H1 (cell line): ENCODE results near the gene CELF2. TPM values are rescaled to one million over a fixed set of nuclear protein-coding genes. Genes with fewer than 3 reads are reported as not detected.

ENCODE experiments used
- CTCF ChIA-PET: fragments of 300-600 bp; sonication (Branson Sonifier 250); formaldehyde crosslinking; loops from one replicate; lab custom pipeline; 2021; ENCODE audit not compliant: partially characterized antibody; lab: Charles Lee
- POLR2A ChIA-PET: fragments of 300-600 bp; sonication (Branson Sonifier 250); formaldehyde crosslinking; loops from one replicate; lab custom pipeline; 2021; ENCODE audit warnings: inconsistent platforms; ENCODE audit not compliant: partially characterized antibody; lab: Charles Lee
- DNase-seq, 2 experiments: peaks; one replicate each; pipeline versions ENCODE4 v3.0.0 to v3.0.0-alpha.2; 2010 to 2022; ENCODE audit warnings: low spot score in 2 of 2, low read depth in 1 of 2, mixed read lengths in 1 of 2
- FAIRE-seq: peaks from 2 replicates; lab custom pipeline; 2011; peaks lifted over from hg19 to GRCh38; lab: Jason Lieb, UNC
- H2AFZ ChIP-seq: 2 replicates; pipeline ENCODE4 v1.8.1; 2012; ENCODE audit warnings: low read length, inconsistent platforms
- H2AK5ac ChIP-seq: 2 replicates; pipeline ENCODE4 v1.6.1; 2013; ENCODE audit warnings: low read depth, low read length
- H2BK120ac ChIP-seq: replicated peaks from 2 replicates; pipeline ENCODE3; 2013; ENCODE audit warnings: low read depth, low read length, inconsistent platforms
- H2BK12ac ChIP-seq: 2 replicates; pipeline ENCODE4 v1.6.1; 2013; ENCODE audit warnings: low read depth, low read length
- H2BK15ac ChIP-seq: 2 replicates; pipeline ENCODE4 v1.6.1; 2013; ENCODE audit warnings: low read length
- H2BK20ac ChIP-seq: 2 replicates; pipeline ENCODE4 v1.6.1; 2013; ENCODE audit warnings: low read length
- H2BK5ac ChIP-seq: 2 replicates; pipeline ENCODE4 v1.6.1; 2013; ENCODE audit warnings: low read depth, low read length
- H3K14ac ChIP-seq: 2 replicates; pipeline ENCODE4 v1.6.1; 2013; ENCODE audit warnings: inconsistent platforms; ENCODE audit not compliant: insufficient read length
- H3K18ac ChIP-seq: 2 replicates; pipeline ENCODE4 v1.6.1; 2013; ENCODE audit warnings: low read length; ENCODE audit errors: extremely low read depth
- H3K23ac ChIP-seq: 2 replicates; pipeline ENCODE4 v1.6.1; 2013; ENCODE audit warnings: inconsistent platforms; ENCODE audit not compliant: insufficient read length
- H3K23me2 ChIP-seq: 2 replicates; pipeline ENCODE4 v1.6.1; 2013; ENCODE audit warnings: low read depth, low read length
- H3K27ac ChIP-seq: 2 replicates; pipeline ENCODE4 v1.6.1; 2011; ENCODE audit warnings: low read depth, low read length, inconsistent platforms
- H3K27me3 ChIP-seq, 4 experiments: replicated peaks in 1 of 4; 1 replicate in 1 of 4; 2 replicates in 3 of 4; pipeline versions ENCODE4 v1.6.1 to v1.8.1; 2011 to 2013; ENCODE audit warnings: low read length in 3 of 4, mild to moderate bottlenecking in 3 of 4, inconsistent platforms in 2 of 4, mixed read lengths in 2 of 4, moderate library complexity in 1 of 4; ENCODE audit not compliant: control insufficient read depth in 3 of 4, insufficient read depth in 3 of 4; ENCODE audit errors: extremely low read depth in 1 of 4
- H3K36me3 ChIP-seq, 4 experiments: 2 replicates each; pipeline versions ENCODE4 v1.6.1 to v1.8.1; 2011 to 2013; ENCODE audit warnings: mild to moderate bottlenecking in 4 of 4, low read length in 3 of 4, moderate library complexity in 2 of 4, control low read depth in 1 of 4, inconsistent platforms in 1 of 4; ENCODE audit not compliant: insufficient read depth in 4 of 4, control insufficient read depth in 2 of 4
- H3K4ac ChIP-seq: replicated peaks from 2 replicates; pipeline ENCODE3; 2013; ENCODE audit warnings: low read length, low read depth, mixed read lengths, inconsistent platforms; ENCODE audit not compliant: insufficient read length
- H3K4me1 ChIP-seq, 4 experiments: replicated peaks in 1 of 4; 1 replicate in 1 of 4; 2 replicates in 3 of 4; pipeline versions ENCODE4 v1.6.1 to v1.8.1; 2011 to 2013; ENCODE audit warnings: low read length in 3 of 4, inconsistent platforms in 2 of 4, mixed read lengths in 1 of 4; ENCODE audit not compliant: insufficient read depth in 4 of 4, control insufficient read depth in 3 of 4
- H3K4me2 ChIP-seq, 2 experiments: 2 replicates each; pipeline versions ENCODE4 v1.6.1 to v1.8.1; 2011 to 2013; ENCODE audit warnings: low read depth in 2 of 2, low read length in 2 of 2, control low read depth in 1 of 2, inconsistent platforms in 1 of 2, mild to moderate bottlenecking in 1 of 2; ENCODE audit not compliant: insufficient read depth in 1 of 2
- H3K4me3 ChIP-seq, 4 experiments: fragments of 200-600, 300-600 bp in 1 of 4; sonication (generic), shearing (Covaris generic), sonication (Bioruptor Twin) in 1 of 4; 2 replicates each; pipeline versions ENCODE4 v1.5.1 to v1.8.1; 2011 to 2016; ENCODE audit warnings: low read length in 4 of 4, low read depth in 3 of 4, control low read depth in 2 of 4, inconsistent platforms in 2 of 4, mild to moderate bottlenecking in 2 of 4, mixed read lengths in 1 of 4, moderate library complexity in 1 of 4; ENCODE audit not compliant: insufficient read depth in 2 of 4; ENCODE audit errors: extremely low read depth in 1 of 4
- H3K56ac ChIP-seq: replicated peaks from 2 replicates; pipeline ENCODE3; 2013; ENCODE audit warnings: low read depth, mild to moderate bottlenecking, mixed read lengths, low read length, inconsistent platforms; ENCODE audit not compliant: insufficient read length
- H3K79me1 ChIP-seq: 2 replicates; pipeline ENCODE4 v1.6.1; 2013; ENCODE audit warnings: low read depth, low read length, control low read depth
- H3K79me2 ChIP-seq, 2 experiments: 2 replicates each; pipeline versions ENCODE4 v1.6.1 to v1.8.1; 2012 to 2013; ENCODE audit warnings: low read length in 2 of 2, mild to moderate bottlenecking in 2 of 2, inconsistent platforms in 1 of 2; ENCODE audit not compliant: insufficient read depth in 2 of 2, control insufficient read depth in 1 of 2
- H3K9ac ChIP-seq, 4 experiments: replicated peaks in 1 of 4; 1 replicate in 1 of 4; 2 replicates in 3 of 4; pipeline versions ENCODE4 v1.6.1 to v1.8.1; 2011 to 2013; ENCODE audit warnings: low read depth in 3 of 4, low read length in 3 of 4, control low read depth in 2 of 4, mild to moderate bottlenecking in 2 of 4, moderate library complexity in 2 of 4, inconsistent platforms in 1 of 4; ENCODE audit errors: extremely low read depth in 1 of 4
- H3K9me3 ChIP-seq, 2 experiments: 2 replicates each; pipeline versions ENCODE4 v1.6.1 to v1.8.1; 2012 to 2013; ENCODE audit warnings: mild to moderate bottlenecking in 2 of 2, moderate library complexity in 2 of 2, control low read depth in 1 of 2, inconsistent platforms in 1 of 2, low read depth in 1 of 2, low read length in 1 of 2, mixed read lengths in 1 of 2; ENCODE audit not compliant: insufficient read depth in 2 of 2
- H4K20me1 ChIP-seq, 2 experiments: replicated peaks in 1 of 2; 2 replicates each; pipeline versions ENCODE3 to v1.8.1; 2011 to 2013; ENCODE audit warnings: inconsistent platforms in 2 of 2, low read length in 2 of 2, mild to moderate bottlenecking in 1 of 2; ENCODE audit not compliant: insufficient read depth in 2 of 2, control insufficient read depth in 1 of 2
- H4K5ac ChIP-seq: 2 replicates; pipeline ENCODE4 v1.6.1; 2013; ENCODE audit warnings: low read length, low read depth, mixed read lengths, inconsistent platforms; ENCODE audit not compliant: insufficient read length
- H4K8ac ChIP-seq: 2 replicates; pipeline ENCODE4 v1.8.0; 2013; ENCODE audit warnings: mild to moderate bottlenecking, moderate library complexity, low read length, inconsistent platforms; ENCODE audit not compliant: insufficient read depth; ENCODE audit errors: extremely low read depth
- H4K91ac ChIP-seq: replicated peaks from 2 replicates; pipeline ENCODE3; 2013; ENCODE audit warnings: low read length, mixed read lengths, inconsistent platforms; ENCODE audit not compliant: insufficient read length
- MAFK ChIP-seq: IDR thresholded peaks from 2 replicates; pipeline ENCODE4 v1.6.1; 2012; ENCODE audit warnings: low read depth, mild to moderate bottlenecking, improper control_type of control experiment, low read length
- SAP30 ChIP-seq: fragments of 300-600 bp; sonication (generic); IDR thresholded peaks from 2 replicates; pipeline ENCODE4 v1.7.1; 2012; ENCODE audit warnings: low read length, moderate library complexity, mild to moderate bottlenecking, inconsistent platforms; ENCODE audit not compliant: insufficient read depth, insufficient replicate concordance
- WGBS, 2 experiments: shearing (Covaris generic) in 1 of 2; methylation state at CpG; one replicate each; pipeline versions ENCODE4 v1.1.6 to v1.1.7; 2013 to 2015; ENCODE audit warnings: low lambda C conversion rate in 2 of 2, mixed read lengths in 2 of 2, inconsistent platforms in 1 of 2, low coverage in 1 of 2, missing lambda C conversion rate in 1 of 2; ENCODE audit not compliant: insufficient replicate concordance in 2 of 2, insufficient coverage in 1 of 2, insufficient read length in 1 of 2; ENCODE audit errors: extremely low coverage in 1 of 2, missing lambda C conversion rate in 1 of 2; 5-methylcytosine and 5-hydroxymethylcytosine counted together
- polyA plus RNA-seq, 7 experiments: library from polyadenylated mRNA; depleted of rRNA in 3 of 7; stranded (reverse) in 5 of 7; unstranded in 2 of 7; fragments of >200 nt in 5 of 7; fragments of 200-250 nt in 2 of 7; gene quantifications; 1 replicate in 5 of 7; 2 replicates in 1 of 7; 4 replicates in 1 of 7; pipeline versions ENCODE4 v1.2.1 to v1.2.3, GENCODE V29; 2011 to 2013; ENCODE audit warnings: missing spikeins in 2 of 7, mixed read lengths in 2 of 7
- total RNA-seq: library from RNA; stranded (reverse); fragmentation: NEBNext Ultra II Directional; extraction: Animal tissue kit (Norgen Biotek cat#: 25700); gene quantifications from 2 replicates; pipeline ENCODE4 v1.2.1, GENCODE V29; 2021
- TF ChIP-seq, protein P1 (sequence below): IDR thresholded peaks from 2 replicates; pipeline ENCODE4 v1.6.1; 2011; ENCODE audit warnings: low read length, improper control_type of control experiment

The CELF2 gene
- total and polyA plus RNA-seq, 2 of the 8 experiments (the other 6 are each of a cell fraction or from before 2014, with no cell fraction given), result 18.3 to 22.7 TPM

DNA sequence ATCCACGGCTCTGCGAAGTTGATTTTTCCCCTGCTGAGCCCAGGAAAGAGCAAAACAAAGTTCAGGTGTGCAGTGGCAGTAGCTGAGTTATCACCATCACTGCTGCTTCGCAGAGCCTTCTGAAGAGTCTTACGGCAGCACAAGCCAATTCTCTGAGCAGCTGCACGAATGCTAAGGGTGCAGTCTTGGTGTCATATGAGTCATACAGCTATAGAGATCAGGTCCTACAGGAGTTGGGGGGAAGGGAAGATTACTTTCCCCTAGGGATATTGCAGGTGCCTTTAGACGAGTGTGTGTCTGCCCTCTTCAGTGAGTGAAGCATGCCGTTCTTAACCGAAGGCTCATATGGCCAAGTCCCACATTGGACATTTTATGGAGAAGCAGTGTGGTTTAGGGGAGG, 227.8 kb downstream of the CELF2 start:
- Histone ChIP-seq H3K79me2 (no peaks in the 10 kb centered on the region), H4K91ac (no peak overlapping the region), H3K27me3 (no peaks in the 10 kb centered on the region), H2BK15ac (no peak overlapping the region), H3K23me2 (no peaks in the 10 kb centered on the region; the same call in 1 of the 2 replicates), H3K9me3 (no peaks in the 10 kb centered on the region), H2BK5ac (no peak overlapping the region), H4K5ac (no peak overlapping the region), H3K4me2 (no peak overlapping the region), H3K4ac (no peak overlapping the region), H3K9ac (no peak overlapping the region), H3K18ac (no peak overlapping the region), H3K36me3 (no peaks in the 10 kb centered on the region), H4K20me1 (no peaks in the 10 kb centered on the region), H3K14ac (no peak overlapping the region), H4K8ac (no peak overlapping the region), H3K56ac (no peak overlapping the region), H2AFZ (no peak overlapping the region), H3K4me1 (peaks cover 5 to 13% (median 6%) of the 10 kb centered on the region in 4 experiments; a peak in 5 of 7 replicates), H2AK5ac (no peak overlapping the region), H3K4me3 (no peak overlapping the region), H3K27ac (no peak overlapping the region), H2BK20ac (no peak overlapping the region), H2BK120ac (no peak overlapping the region), H3K23ac (no peak overlapping the region), H3K79me1 (0 out of 2 replicates have a peak, but pooled peaks cover 2% of the 10 kb centered on the region), H2BK12ac (no peak overlapping the region)
- DNase-seq (no peak), FAIRE-seq (no peak)
- 95% methylated on average over 8 of the region's 8 CpGs; no CpG with 5 or more reads in 1 of the 2 experiments for WGBS, 2 experiments
- ChIA-PET POLR2A (no interaction called here), CTCF (interaction anchor here (0.9 kb wide), 1 partner anchor 14 kb away, joined by 3 read pairs; no protein-coding TSS in a partner anchor)
- TF ChIP-seq MAFK (no peak), SAP30 (no peak)
- TF ChIP-seq, protein P1, sequence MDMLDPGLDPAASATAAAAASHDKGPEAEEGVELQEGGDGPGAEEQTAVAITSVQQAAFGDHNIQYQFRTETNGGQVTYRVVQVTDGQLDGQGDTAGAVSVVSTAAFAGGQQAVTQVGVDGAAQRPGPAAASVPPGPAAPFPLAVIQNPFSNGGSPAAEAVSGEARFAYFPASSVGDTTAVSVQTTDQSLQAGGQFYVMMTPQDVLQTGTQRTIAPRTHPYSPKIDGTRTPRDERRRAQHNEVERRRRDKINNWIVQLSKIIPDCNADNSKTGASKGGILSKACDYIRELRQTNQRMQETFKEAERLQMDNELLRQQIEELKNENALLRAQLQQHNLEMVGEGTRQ, result no peak
